ENCODE data around the gene HSPA1B. TPM values are rescaled to one million over a fixed set of nuclear protein-coding genes. Genes with fewer than 3 reads are reported as not detected.
"Not testable (repeated sequence)": the region's sequence is repeated elsewhere in the genome, so short reads cannot be mapped to it uniquely, and the experiment has no call there.

The HSPA1B gene
- total RNA-seq, 2 experiments from 2014 or later: 44.0 to 47.2 TPM

GRCh38 chr6:31805939-31806469 is 21.5 kb upstream of the HSPA1B start:
- Mint-ChIP-seq H3K9me3 (no peaks in the 10 kb centered on the region), H3K4me1 (peaks cover 36% of the 10 kb centered on the region), H3K36me3 (ENCODE audit: low read depth) (peaks cover 31% of the 10 kb centered on the region), H3K27ac (peak overlapping the region; percentile 91), H3K4me3 (peak overlapping the region; percentile 94), H3K27me3 (no peaks in the 10 kb centered on the region)
- CTCF ChIA-PET: interaction anchor here (0.5 to 4.1 kb wide), 11 partner anchors 8 to 324 kb away, joined by 3 to 29 read pairs (median 4); partner anchors contain the start of genes HSPA1A, HSPA1L and VARS1
- POLR2A ChIA-PET: interaction anchor here (0.6 kb wide), 1 partner anchor 14 kb away, joined by 3 read pairs; no protein-coding TSS in a partner anchor
- no peak for DNase-seq

GRCh38 chr6:31806470-31807272 is 20.9 kb upstream of the HSPA1B start, which contains the start of gene LSM2:
LSM2 (minus strand) TSS chr6:31806966; CDS start chr6:31806757, 209 bp downstream.
- Mint-ChIP-seq H3K27me3 (no peaks in the 10 kb centered on the region), H3K9me3 (no peaks in the 10 kb centered on the region), H3K4me3 (peak within 1 kb of the TSS; percentile 94), H3K4me1 (peaks cover 33% of the 10 kb centered on the region), H3K27ac (peak within 1 kb of the TSS; percentile 91), H3K36me3 (ENCODE audit: low read depth) (peaks cover 33% of the 10 kb centered on the region)
- ChIA-PET POLR2A (interaction anchor here (0.6 to 1.2 kb wide), 7 partner anchors 9 to 70 kb away, joined by 3 to 13 read pairs (median 4); partner anchors contain the start of genes CLIC1, HSPA1A, HSPA1L and MSH5), CTCF (interaction anchor here (0.5 to 4.1 kb wide), 14 partner anchors 8 to 325 kb away, joined by 3 to 29 read pairs (median 4); partner anchors contain the start of genes HSPA1A, HSPA1L and VARS1)
- peak; percentile 97 for DNase-seq

- Mint-ChIP-seq H3K36me3 (ENCODE audit: low read depth) (peaks cover 24% of the 10 kb centered on the region), H3K4me1 (peaks cover 44% of the 10 kb centered on the region)
- H3K27ac Mint-ChIP-seq, DNase-seq, H3K9me3 Mint-ChIP-seq, POLR2A ChIA-PET, H3K27me3 Mint-ChIP-seq, H3K4me3 Mint-ChIP-seq: not testable (repeated sequence)
- CTCF ChIA-PET: interaction anchor here (0.7 to 4.1 kb wide), 3 partner anchors 12 to 80 kb away, joined by 4 to 29 read pairs (median 5); partner anchors contain the start of gene VARS1
These were observed 18.9 kb upstream of the HSPA1B start for GRCh38 chr6:31808599-31808998.

- peaks cover 33% of the 10 kb centered on the region for H3K4me1 Mint-ChIP-seq
- DNase-seq: no peak
- H3K27ac Mint-ChIP-seq: peak overlapping the region; percentile 85
- POLR2A ChIA-PET: no interaction called here
- H3K36me3 Mint-ChIP-seq (ENCODE audit: low read depth): peaks cover 24% of the 10 kb centered on the region
- H3K4me3 Mint-ChIP-seq: no peak overlapping the region
- H3K9me3 Mint-ChIP-seq: no peaks in the 10 kb centered on the region
- H3K27me3 Mint-ChIP-seq: no peaks in the 10 kb centered on the region
- CTCF ChIA-PET: interaction anchor here (0.6 to 1.0 kb wide), 5 partner anchors 8 to 197 kb away, joined by 3 to 4 read pairs (median 3); partner anchors contain the start of gene AIF1
These were observed 15.9 kb upstream of the HSPA1B start for GRCh38 chr6:31811645-31812044.

GRCh38 chr6:31813465-31813849 is 14.1 kb upstream of the HSPA1B start:
- ChIA-PET CTCF (interaction anchor here (1.1 to 1.5 kb wide), 4 partner anchors 8 to 14 kb away, joined by 3 to 6 read pairs (median 4); no protein-coding TSS in a partner anchor), POLR2A (no interaction called here)
- Mint-ChIP-seq H3K36me3 (ENCODE audit: low read depth) (peaks cover 24% of the 10 kb centered on the region), H3K4me3 (peak overlapping the region; percentile 93), H3K9me3 (no peaks in the 10 kb centered on the region), H3K4me1 (peaks cover 40% of the 10 kb centered on the region), H3K27ac (peak overlapping the region; percentile 85), H3K27me3 (no peaks in the 10 kb centered on the region)
- no peak for DNase-seq

- Mint-ChIP-seq H3K9me3 (no peaks in the 10 kb centered on the region), H3K27me3 (no peaks in the 10 kb centered on the region), H3K4me1 (peaks cover 46% of the 10 kb centered on the region), H3K4me3 (peak overlapping the region; percentile 93), H3K27ac (peak overlapping the region; percentile 92), H3K36me3 (ENCODE audit: low read depth) (peaks cover 24% of the 10 kb centered on the region)
- peak; percentile 82 for DNase-seq
- ChIA-PET CTCF (interaction anchor here (1.1 to 1.9 kb wide), 5 partner anchors 8 to 76 kb away, joined by 3 to 9 read pairs (median 4); partner anchors contain the start of gene LSM2), POLR2A (interaction anchor here (0.5 to 1.2 kb wide), 4 partner anchors 8 to 104 kb away, joined by 3 to 5 read pairs (median 4); partner anchors contain the start of genes LSM2 and VARS1)
These were observed 12.9 kb upstream of the HSPA1B start for GRCh38 chr6:31814677-31815024.

DNA sequence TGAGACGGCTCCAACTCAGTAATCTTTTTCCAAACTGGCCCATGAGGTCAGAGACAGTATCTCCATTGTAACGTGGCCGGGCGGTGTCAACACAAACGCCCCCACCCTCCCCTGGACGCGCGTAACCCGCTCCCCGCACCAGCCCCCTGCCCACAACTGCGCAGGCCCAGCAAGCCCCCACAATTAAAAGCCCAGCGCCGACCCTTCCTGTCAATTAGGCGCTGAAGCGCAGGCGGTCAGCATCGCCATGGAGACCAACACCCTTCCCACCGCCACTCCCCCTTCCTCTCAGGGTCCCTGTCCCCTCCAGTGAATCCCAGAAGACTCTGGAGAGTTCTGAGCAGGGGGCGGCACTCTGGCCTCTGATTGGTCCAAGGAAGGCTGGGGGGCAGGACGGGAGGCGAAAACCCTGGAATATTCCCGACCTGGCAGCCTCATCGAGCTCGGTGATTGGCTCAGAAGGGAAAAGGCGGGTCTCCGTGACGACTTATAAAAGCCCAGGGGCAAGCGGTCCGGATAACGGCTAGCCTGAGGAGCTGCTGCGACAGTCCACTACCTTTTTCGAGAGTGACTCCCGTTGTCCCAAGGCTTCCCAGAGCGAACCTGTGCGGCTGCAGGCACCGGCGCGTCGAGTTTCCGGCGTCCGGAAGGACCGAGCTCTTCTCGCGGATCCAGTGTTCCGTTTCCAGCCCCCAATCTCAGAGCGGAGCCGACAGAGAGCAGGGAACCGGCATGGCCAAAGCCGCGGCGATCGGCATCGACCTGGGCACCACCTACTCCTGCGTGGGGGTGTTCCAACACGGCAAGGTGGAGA is 12.3 kb upstream of the HSPA1B start, which contains the start of the genes HSPA1A and HSPA1L:
HSPA1A (plus strand) TSS at position 519 of the 814 bp plus-strand sequence; CDS start at position 733, 214 bp downstream.
HSPA1L (minus strand) TSS at position 259 of the 814 bp plus-strand sequence. CDS start 3,311 bp downstream, outside the sequence.
- Mint-ChIP-seq H3K27me3 (no peaks in the 10 kb centered on the region), H3K27ac (peak within 1 kb of the TSS; percentile 92), H3K36me3 (ENCODE audit: low read depth) (peaks cover 22% of the 10 kb centered on the region), H3K4me1 (peaks cover 50% of the 10 kb centered on the region), H3K4me3 (peak within 1 kb of the TSS; percentile 93), H3K9me3 (no peaks in the 10 kb centered on the region)
- POLR2A ChIA-PET: interaction anchor here (0.5 to 1.2 kb wide), 4 partner anchors 8 to 103 kb away, joined by 3 to 5 read pairs (median 4); partner anchors contain the start of genes LSM2 and VARS1
- peak; percentile 71 for DNase-seq
- CTCF ChIA-PET: interaction anchor here (0.6 to 1.9 kb wide), 7 partner anchors 9 to 85 kb away, joined by 3 to 9 read pairs (median 3); partner anchors contain the start of gene LSM2

- POLR2A ChIA-PET, DNase-seq, H3K9me3 Mint-ChIP-seq, H3K27me3 Mint-ChIP-seq: not testable (repeated sequence)
- CTCF ChIA-PET: interaction anchor here (1.0 kb wide), 1 partner anchor 22 kb away, joined by 5 read pairs; the partner anchor contains the start of gene VARS1
- Mint-ChIP-seq H3K36me3 (ENCODE audit: low read depth) (peaks cover 12% of the 10 kb centered on the region), H3K27ac (peak overlapping the region; percentile 94), H3K4me3 (peak overlapping the region; percentile 91), H3K4me1 (peaks cover 53% of the 10 kb centered on the region)
These were observed 10.2 kb upstream of the HSPA1B start for GRCh38 chr6:31817133-31817928.

DNA sequence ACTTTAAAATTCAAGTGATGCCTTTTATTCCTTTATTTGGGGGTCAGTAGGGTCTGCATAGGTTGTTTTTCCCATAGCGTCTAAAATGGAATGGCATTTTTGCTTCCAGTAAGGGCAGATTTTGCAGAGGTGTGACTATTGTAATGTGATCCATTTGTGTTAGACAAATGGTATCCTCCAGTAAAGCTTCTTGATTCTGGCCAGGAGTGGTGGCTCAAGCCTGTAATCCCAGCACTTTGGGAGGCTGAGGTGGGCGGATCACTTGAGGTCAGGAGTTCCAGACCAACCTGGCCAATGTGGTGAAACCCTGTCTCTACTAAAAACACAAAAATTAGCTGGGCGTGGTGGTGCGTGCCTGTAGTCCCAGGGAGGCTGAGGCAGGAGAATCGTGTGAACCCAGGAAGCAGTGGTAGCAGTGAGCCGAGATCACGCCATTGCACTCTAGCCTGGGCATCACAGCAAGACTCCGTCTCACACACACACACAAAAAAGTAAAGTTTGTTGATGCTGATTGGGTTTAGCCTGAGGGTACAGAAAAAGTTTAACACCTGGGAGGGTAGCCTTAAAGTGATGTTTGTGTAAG is 9.5 kb upstream of the HSPA1B start:
- H3K9me3 Mint-ChIP-seq, POLR2A ChIA-PET, DNase-seq, H3K27me3 Mint-ChIP-seq: not testable (repeated sequence)
- Mint-ChIP-seq H3K36me3 (ENCODE audit: low read depth) (peaks cover 12% of the 10 kb centered on the region), H3K4me1 (peaks cover 53% of the 10 kb centered on the region), H3K4me3 (peak overlapping the region; percentile 91), H3K27ac (peak overlapping the region; percentile 94)
- CTCF ChIA-PET: interaction anchor here (1.0 kb wide), 1 partner anchor 22 kb away, joined by 5 read pairs; the partner anchor contains the start of gene VARS1

GRCh38 chr6:31819871-31820299 is 7.7 kb upstream of the HSPA1B start:
- no peak for DNase-seq
- H3K36me3 Mint-ChIP-seq (ENCODE audit: low read depth): peaks cover 10% of the 10 kb centered on the region
- peaks cover 52% of the 10 kb centered on the region for H3K4me1 Mint-ChIP-seq
- H3K9me3 Mint-ChIP-seq: no peaks in the 10 kb centered on the region
- peak overlapping the region; percentile 38 for H3K4me3 Mint-ChIP-seq
- ChIA-PET CTCF (interaction anchor here (0.6 to 1.5 kb wide), 7 partner anchors 11 to 311 kb away, joined by 3 to 6 read pairs (median 3); partner anchors contain the start of gene FKBPL), POLR2A (interaction anchor here (0.8 kb wide), 1 partner anchor 14 kb away, joined by 3 read pairs; no protein-coding TSS in a partner anchor)
- peak overlapping the region; percentile 72 for H3K27ac Mint-ChIP-seq
- H3K27me3 Mint-ChIP-seq: no peaks in the 10 kb centered on the region
